Vagina (tissue), 2 donors: Measurements from ENCODE around the gene N4BP2L2.

Source experiments
- POLR2A ChIP-seq, 2 donors: fragments of 450-650 bp; IDR thresholded peaks; one replicate each; pipeline ENCODE4 v1.6.1; 2017; ENCODE audit warnings: antibody characterized with exemption in 2 of 2, mild to moderate bottlenecking in 2 of 2, moderate library complexity in 2 of 2
- TF ChIP-seq, protein P1 (sequence below), 3 experiments: fragments of 450-650 bp in 2 of 3; fragments of 200-600 bp in 1 of 3; sonication (generic) in 1 of 3; IDR thresholded peaks; one replicate each; pipeline ENCODE4 v1.5.1; 2017 to 2019; ENCODE audit warnings: antibody characterized with exemption in 3 of 3, mild to moderate bottlenecking in 2 of 3, moderate library complexity in 2 of 3

DNA sequence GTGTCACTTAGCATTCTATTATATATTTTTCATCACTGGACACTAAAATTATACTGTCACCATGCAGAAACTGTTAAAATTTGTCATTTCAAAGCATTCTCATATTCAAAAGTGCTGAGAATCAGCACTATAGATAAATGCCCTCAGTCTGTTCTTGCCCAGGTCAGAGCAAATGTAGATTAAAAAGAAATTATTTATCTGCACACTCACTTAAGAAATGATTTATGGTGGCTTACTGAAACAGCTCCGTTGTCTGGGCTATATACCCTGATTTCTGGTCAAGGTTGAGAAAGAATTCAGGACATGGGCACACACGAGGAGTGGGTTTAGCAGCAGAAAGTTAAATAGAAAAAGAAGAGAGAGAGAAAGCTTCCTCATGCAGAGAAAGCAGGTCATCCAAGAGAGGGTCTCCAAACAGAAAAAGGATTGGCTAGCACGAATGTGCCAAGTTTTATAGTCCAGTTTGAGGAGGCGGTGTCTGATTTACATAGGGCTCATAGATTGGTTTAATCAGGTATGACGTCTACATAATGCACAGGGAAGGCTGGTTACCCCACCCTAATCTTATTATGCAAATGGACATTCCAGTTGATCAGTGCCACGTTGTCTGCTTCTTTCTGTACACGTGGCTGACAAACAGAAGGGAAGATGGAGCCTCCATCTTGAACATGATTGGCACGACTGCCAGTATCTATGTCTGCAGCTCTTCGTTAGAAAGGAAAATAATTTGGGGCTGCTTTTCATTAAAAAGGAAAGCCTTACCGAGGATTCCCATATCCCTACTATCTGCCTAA is 63.4 kb downstream of the N4BP2L2 start:
- TF ChIP-seq, protein P1, sequence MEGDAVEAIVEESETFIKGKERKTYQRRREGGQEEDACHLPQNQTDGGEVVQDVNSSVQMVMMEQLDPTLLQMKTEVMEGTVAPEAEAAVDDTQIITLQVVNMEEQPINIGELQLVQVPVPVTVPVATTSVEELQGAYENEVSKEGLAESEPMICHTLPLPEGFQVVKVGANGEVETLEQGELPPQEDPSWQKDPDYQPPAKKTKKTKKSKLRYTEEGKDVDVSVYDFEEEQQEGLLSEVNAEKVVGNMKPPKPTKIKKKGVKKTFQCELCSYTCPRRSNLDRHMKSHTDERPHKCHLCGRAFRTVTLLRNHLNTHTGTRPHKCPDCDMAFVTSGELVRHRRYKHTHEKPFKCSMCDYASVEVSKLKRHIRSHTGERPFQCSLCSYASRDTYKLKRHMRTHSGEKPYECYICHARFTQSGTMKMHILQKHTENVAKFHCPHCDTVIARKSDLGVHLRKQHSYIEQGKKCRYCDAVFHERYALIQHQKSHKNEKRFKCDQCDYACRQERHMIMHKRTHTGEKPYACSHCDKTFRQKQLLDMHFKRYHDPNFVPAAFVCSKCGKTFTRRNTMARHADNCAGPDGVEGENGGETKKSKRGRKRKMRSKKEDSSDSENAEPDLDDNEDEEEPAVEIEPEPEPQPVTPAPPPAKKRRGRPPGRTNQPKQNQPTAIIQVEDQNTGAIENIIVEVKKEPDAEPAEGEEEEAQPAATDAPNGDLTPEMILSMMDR (IDR thresholded peaks at IDR 0.05) = no peak
- no peak for TF ChIP-seq POLR2A (IDR thresholded peaks at IDR 0.05)
